Measurements from ENCODE around the gene ABHD1.
"Not testable (repeated sequence)": the region's sequence is repeated elsewhere in the genome, so short reads cannot be mapped to it uniquely, and the experiment has no call there.

The ABHD1 gene

DNA sequence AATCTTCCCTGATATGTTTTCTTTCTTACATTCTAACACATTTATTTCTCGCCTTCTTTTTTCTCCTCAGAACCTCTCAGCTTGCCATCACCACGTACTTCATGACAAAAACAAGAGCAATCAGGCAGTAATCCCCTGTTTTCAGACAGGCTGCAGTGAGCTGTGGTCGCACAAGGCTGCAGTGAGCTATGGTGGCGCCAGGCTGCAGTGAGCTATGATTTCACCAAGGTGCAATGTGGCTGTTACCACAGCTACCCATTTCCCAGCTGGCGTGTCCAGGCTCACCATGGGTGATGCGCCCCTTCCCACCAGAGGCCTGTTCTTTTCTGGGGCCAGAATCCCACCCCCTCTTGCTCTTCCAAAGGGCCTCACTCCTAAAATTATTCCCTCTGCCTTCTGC, 51.0 kb downstream of the ABHD1 start:
- no peak for DNase-seq

DNA sequence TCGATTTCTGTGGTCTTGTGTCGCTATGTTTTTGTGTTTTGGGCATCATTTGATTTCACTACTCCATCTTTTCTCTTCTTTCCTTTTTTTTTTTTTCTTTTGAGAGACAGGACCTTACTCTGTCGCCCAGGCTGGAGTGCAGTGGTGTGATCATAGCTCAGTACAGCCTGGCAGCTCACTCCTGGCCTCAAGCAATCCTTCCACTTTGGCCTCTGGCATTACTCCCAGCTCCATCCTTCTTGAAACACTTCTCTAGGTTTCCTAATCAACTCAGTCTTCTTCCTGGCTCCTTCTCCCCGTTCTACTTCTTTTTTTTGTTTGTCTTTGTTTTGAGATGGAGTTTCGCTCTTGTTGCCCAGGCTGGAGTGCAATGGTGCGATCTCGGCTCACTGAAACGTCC, 51.7 kb downstream of the ABHD1 start:
- DNase-seq = no peak

GRCh38 chr2:27175781-27176180, 52.2 kb downstream of the ABHD1 start:
- not testable (repeated sequence) for DNase-seq

DNA sequence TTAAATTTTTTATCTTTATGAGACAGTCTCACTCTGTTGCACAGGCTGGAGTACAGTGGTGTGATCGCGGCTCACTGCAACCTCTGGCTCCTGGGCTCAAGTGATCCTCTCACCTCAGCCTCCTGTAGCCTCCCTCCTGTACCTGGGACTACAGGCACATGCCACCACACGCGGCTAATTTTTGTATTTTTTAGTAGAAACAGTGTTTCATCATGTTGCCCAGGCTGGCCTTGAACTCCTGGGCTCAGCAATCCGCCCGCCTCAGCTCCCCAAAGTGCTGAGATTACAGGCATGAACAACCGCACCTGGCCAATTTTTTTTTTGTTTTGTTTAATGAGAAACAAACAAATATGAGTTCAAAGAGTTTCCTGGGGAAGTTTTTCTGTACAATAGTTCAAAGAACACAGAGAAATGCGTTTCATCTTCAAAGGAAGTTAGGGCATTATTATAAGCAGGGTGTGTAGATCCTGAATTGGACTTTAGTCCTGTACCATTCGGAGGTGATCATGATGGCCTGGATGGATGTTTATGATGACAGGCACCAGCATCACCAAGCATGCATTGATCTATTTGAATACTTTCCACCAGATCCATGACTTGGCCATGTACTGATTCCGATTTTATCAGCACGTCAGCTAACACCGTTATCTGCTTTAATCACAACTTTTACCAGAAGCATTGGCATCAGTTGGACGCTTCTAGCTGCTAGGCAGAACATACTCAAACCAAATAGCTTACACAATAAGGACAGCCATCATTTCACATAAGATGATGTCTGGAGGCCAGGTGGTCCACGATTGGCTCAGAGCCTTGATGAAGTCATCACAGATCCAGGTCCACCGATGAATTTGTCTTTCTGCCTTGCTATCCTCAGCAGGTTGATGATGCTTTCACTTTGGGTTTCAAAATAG, 54.1 kb downstream of the ABHD1 start:
- DNase-seq = no peak

DNA sequence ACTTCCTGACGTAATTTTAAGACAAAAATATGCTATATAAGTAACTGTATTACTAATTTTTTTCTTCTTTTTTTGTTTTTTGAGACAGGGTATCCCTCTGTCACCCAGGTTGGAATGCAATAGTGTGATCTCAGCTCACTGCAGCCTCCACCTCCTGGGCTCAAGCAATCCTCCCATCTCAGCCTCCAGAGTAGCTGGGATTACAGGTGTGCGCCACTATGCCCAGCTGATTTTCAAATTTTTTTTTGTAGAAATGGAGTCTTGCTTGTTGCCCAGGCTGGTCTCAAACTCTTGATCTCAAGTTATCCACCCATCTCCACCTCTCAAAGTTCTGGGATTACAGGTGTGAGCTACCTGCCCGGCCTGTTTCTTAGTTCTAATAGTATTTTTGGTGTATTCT, 54.9 kb downstream of the ABHD1 start:
- DNase-seq = no peak

- DNase-seq = no peak
These were observed 55.9 kb downstream of the ABHD1 start for GRCh38 chr2:27179344-27180000.

All from NCI-H2171 treated with DMSO at 0.1 percent for 48 hours (cell line).